ENCODE measurements around the gene GHRHR. TPM values are rescaled to one million over a fixed set of nuclear protein-coding genes. Genes with fewer than 3 reads are reported as not detected.

GHRHR gene
- total and polyA plus RNA-seq, 9 of the 15 experiments (the other 6 are each of a cell fraction or from before 2014, with no cell fraction given), result not detected

DNA sequence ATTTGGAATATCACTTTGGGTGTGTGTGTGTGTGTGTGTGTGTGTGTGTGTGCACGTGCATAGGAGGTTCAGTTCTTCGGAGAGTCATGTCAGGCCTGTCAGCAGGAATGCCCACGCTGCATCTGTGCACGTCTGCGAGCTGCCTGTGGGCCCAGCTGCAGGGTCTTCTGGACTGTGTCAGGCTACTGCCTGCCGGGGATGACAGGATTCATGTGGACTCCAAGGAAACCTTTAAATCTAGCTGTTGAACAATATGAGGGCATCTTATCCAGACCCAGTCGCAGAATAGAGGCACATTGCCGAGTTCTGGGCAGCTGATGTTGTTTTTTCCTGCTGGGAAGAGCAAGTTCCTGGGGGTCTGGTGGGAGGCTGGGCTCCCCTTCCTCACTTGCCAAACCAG, 33.1 kb upstream of the GHRHR start (continued):
- TF ChIP-seq, protein P1, sequence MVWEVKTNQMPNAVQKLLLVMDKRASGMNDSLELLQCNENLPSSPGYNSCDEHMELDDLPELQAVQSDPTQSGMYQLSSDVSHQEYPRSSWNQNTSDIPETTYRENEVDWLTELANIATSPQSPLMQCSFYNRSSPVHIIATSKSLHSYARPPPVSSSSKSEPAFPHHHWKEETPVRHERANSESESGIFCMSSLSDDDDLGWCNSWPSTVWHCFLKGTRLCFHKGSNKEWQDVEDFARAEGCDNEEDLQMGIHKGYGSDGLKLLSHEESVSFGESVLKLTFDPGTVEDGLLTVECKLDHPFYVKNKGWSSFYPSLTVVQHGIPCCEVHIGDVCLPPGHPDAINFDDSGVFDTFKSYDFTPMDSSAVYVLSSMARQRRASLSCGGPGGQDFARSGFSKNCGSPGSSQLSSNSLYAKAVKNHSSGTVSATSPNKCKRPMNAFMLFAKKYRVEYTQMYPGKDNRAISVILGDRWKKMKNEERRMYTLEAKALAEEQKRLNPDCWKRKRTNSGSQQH (CRISPR knock-in tag; IDR thresholded peaks at IDR 0.05), result no peak
- no peak for TF ChIP-seq ZNF644 (tag; IDR thresholded peaks at IDR 0.05; ENCODE audit: low read depth)
- no peak for TF ChIP-seq ZEB2 (IDR thresholded peaks at IDR 0.05)
- no peak for TF ChIP-seq ARHGAP35 (IDR thresholded peaks at IDR 0.05; ENCODE audit: partially characterized antibody)

DNA sequence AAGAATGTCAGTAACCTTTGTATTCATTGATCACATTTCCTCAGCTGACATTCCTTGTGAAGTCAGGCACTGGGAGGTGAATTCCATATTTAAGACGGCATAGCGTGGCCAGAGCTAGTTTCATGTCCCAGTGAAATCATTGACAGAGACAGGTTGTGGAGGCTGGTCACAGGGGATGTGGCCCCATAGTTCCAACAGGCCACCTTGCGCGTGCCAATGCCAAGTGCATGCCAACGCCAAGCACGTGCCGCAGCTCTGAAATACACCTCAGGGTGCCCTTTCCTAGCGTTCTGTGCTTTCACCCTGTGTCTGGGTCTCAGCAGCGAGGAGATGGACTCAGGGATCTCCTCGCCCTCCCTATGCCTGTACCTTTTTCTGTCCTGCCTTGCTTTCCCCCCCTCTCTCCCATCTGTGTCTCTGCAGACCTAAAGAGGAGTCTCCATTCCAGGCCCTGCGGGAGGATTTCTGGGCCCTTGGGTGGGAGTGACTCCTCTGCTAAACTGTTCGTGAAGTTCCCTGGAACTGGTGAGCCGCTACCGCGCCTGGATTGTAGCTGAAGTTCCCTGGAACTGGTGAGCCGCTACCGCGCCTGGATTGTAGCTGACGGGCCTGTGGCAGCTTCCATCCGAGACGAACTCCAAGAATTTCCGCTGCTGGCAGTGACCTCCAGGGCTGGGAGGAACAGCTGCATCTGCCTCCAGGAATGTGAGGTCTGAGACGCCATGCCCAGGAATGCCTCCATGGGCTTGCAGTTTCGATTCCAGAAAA, 32.4 kb upstream of the GHRHR start:
- peaks cover 0 to 25% of the 10 kb centered on the region in 2 experiments; a peak in 2 of 5 replicates for H3K4me1 ChIP-seq (replicated peaks in 1 of 2; ENCODE audit: control insufficient read depth in 2 of 2, insufficient read depth in 2 of 2, low read length in 2 of 2)
- H3K79me2 ChIP-seq (ENCODE audit: control insufficient read depth, insufficient read depth, low read length), result no peaks in the 10 kb centered on the region
- ChIA-PET CTCF (ENCODE audit: low intra/inter-chr PET ratio) (interaction anchor here (0.6 kb wide), 1 partner anchor 115 kb away, joined by 3 read pairs; no protein-coding TSS in a partner anchor), POLR2A (interaction anchor here (1.5 kb wide), 1 partner anchor 7 kb away, joined by 5 read pairs; no protein-coding TSS in a partner anchor)
- ATAC-seq (no peak), FAIRE-seq (no peak), DNase-seq (ENCODE audit: extremely low read depth in 1 of 4, low spot score in 3 of 4) (peak in 2 of 4 experiments; percentile 5 to 6)
- H3K4me3 ChIP-seq, result no peak overlapping the region
- H3K36me3 ChIP-seq (ENCODE audit: control insufficient read depth, insufficient read depth, low read length), result no peaks in the 10 kb centered on the region
- WGBS (ENCODE audit: insufficient coverage, low coverage, missing lambda C conversion rate), result 65% methylated on average over 23 of the region's 24 CpGs
- H3K4me2 ChIP-seq (ENCODE audit: insufficient read depth, low read length), result no peak overlapping the region
- BruUV-seq (replicated peaks), result no TSS peak
- H3K27me3 ChIP-seq (ENCODE audit: control insufficient read depth in 2 of 2, insufficient read depth in 2 of 2, low read length in 2 of 2), result no peaks in the 10 kb centered on the region
- TF ChIP-seq, protein P2, sequence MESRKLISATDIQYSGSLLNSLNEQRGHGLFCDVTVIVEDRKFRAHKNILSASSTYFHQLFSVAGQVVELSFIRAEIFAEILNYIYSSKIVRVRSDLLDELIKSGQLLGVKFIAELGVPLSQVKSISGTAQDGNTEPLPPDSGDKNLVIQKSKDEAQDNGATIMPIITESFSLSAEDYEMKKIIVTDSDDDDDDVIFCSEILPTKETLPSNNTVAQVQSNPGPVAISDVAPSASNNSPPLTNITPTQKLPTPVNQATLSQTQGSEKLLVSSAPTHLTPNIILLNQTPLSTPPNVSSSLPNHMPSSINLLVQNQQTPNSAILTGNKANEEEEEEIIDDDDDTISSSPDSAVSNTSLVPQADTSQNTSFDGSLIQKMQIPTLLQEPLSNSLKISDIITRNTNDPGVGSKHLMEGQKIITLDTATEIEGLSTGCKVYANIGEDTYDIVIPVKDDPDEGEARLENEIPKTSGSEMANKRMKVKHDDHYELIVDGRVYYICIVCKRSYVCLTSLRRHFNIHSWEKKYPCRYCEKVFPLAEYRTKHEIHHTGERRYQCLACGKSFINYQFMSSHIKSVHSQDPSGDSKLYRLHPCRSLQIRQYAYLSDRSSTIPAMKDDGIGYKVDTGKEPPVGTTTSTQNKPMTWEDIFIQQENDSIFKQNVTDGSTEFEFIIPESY (CRISPR knock-in tag; IDR thresholded peaks at IDR 0.05), result 0 out of 2 replicates have a peak, but pooled peaks have one; percentile 22
- TF ChIP-seq, protein P3, sequence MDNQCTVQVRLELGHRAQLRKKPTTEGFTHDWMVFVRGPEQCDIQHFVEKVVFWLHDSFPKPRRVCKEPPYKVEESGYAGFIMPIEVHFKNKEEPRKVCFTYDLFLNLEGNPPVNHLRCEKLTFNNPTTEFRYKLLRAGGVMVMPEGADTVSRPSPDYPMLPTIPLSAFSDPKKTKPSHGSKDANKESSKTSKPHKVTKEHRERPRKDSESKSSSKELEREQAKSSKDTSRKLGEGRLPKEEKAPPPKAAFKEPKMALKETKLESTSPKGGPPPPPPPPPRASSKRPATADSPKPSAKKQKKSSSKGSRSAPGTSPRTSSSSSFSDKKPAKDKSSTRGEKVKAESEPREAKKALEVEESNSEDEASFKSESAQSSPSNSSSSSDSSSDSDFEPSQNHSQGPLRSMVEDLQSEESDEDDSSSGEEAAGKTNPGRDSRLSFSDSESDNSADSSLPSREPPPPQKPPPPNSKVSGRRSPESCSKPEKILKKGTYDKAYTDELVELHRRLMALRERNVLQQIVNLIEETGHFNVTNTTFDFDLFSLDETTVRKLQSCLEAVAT (IDR thresholded peaks at IDR 0.05), result no peak
- H3K9me1 ChIP-seq (ENCODE audit: control insufficient read depth, insufficient read depth, low read length), result no peaks in the 10 kb centered on the region
- no peaks in the 10 kb centered on the region for H4K20me1 ChIP-seq (replicated peaks; ENCODE audit: control insufficient read depth, insufficient read depth, low read length)
- intact Hi-C loops (cut with micrococcal nuclease) (no loop called here), in situ Hi-C loops (cut with MboI) (no loop called here)
- H3K9ac ChIP-seq (ENCODE audit: insufficient read depth in 1 of 2, low read depth in 2 of 2, low read length in 2 of 2), result peak overlapping the region in 1 of 2 experiments; percentile 52; a peak in 1 of 4 replicates
- H3K27ac ChIP-seq (ENCODE audit: extremely low read depth, low read depth, low read length), result no peak overlapping the region
- H2AFZ ChIP-seq (ENCODE audit: low read depth, low read length), result no peak overlapping the region
- no peaks in the 10 kb centered on the region for H3K9me3 ChIP-seq (replicated peaks; ENCODE audit: control insufficient read depth, insufficient read depth, low read depth, low read length)

Data from K562 (cell line).